ENCODE results near the gene AGL. TPM values are rescaled to one million over a fixed set of nuclear protein-coding genes. Genes with fewer than 3 reads are reported as not detected.

Gene AGL
- total and polyA plus RNA-seq, 2 of the 13 experiments (the other 11 are each of a cell fraction or from before 2014, with no cell fraction given) = 4.3 to 13.1 TPM

DNA sequence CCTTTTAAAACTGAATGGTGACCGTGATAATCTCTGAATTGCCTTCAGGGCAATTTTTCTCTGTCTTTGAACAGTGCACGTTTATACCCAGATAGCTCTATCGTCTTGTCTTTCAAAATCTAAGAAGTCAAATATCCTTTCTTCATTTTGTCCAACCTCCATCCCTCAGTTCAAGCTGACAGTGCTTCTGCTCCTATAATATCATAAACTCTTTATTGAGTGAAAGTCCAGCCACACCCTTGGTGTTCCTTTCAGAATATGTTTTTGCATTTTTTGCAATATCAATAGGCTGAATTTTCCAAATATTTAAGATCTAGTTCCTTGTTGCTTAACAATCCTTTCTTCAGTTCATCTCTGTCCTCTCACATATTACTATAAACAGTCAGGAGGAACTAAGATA lies 48.6 kb upstream of the AGL start:
- H4K20me1 ChIP-seq (ENCODE audit: insufficient read depth, low read length) = no peaks in the 10 kb centered on the region
- H3K9me3 ChIP-seq (ENCODE audit: low read length) = no peaks in the 10 kb centered on the region
- H3K4me3 ChIP-seq (replicated peaks in 1 of 3; ENCODE audit: insufficient read depth in 1 of 3, low read depth in 2 of 3, low read length in 3 of 3) = no peak overlapping the region
- ATAC-seq (no peak), FAIRE-seq (no peak), DNase-seq (ENCODE audit: low spot score) (no peak)
- no peaks in the 10 kb centered on the region for H3K27me3 ChIP-seq (ENCODE audit: control insufficient read depth in 1 of 2, insufficient read depth in 2 of 2, low read length in 2 of 2)
- no peak overlapping the region for H3K27ac ChIP-seq (ENCODE audit: extremely low read length, insufficient read depth, low read length)
- BruUV-seq (replicated peaks) = no TSS peak
- H3K4me2 ChIP-seq (ENCODE audit: low read depth, low read length) = no peak overlapping the region
- intact Hi-C loops (cut with micrococcal nuclease; ENCODE audit: unreplicated experiment) (no loop called here), in situ Hi-C loops (cut with HindIII; ENCODE audit: extremely low pct_ligation_motif_present, low pct_unique_long_range_greater_than_20kb) (loop anchor here (25.0 kb wide), 1 partner anchor 1061 kb away; no protein-coding TSS in a partner anchor)
- TF ChIP-seq GTF2F1 (IDR thresholded peaks at IDR 0.05; ENCODE audit: low read length) = no peak
- TF ChIP-seq POLR2G (IDR thresholded peaks at IDR 0.05; ENCODE audit: low read depth, low read length) = no peak
- TF ChIP-seq, protein P1, sequence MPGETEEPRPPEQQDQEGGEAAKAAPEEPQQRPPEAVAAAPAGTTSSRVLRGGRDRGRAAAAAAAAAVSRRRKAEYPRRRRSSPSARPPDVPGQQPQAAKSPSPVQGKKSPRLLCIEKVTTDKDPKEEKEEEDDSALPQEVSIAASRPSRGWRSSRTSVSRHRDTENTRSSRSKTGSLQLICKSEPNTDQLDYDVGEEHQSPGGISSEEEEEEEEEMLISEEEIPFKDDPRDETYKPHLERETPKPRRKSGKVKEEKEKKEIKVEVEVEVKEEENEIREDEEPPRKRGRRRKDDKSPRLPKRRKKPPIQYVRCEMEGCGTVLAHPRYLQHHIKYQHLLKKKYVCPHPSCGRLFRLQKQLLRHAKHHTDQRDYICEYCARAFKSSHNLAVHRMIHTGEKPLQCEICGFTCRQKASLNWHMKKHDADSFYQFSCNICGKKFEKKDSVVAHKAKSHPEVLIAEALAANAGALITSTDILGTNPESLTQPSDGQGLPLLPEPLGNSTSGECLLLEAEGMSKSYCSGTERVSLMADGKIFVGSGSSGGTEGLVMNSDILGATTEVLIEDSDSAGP (CRISPR knock-in tag; IDR thresholded peaks at IDR 0.05; ENCODE audit: borderline replicate concordance) = no peak
- no peak for TF ChIP-seq FOXP1 (IDR thresholded peaks at IDR 0.05)
- TF ChIP-seq FOXP1 (CRISPR knock-in tag; IDR thresholded peaks at IDR 0.05) = no peak
- TF ChIP-seq ZNF558 (CRISPR knock-in tag; IDR thresholded peaks at IDR 0.05; ENCODE audit: borderline replicate concordance) = no peak
- TF ChIP-seq ZC3H13 (CRISPR knock-in tag; IDR thresholded peaks at IDR 0.05) = no peak
- TF ChIP-seq IRX3 (CRISPR knock-in tag; IDR thresholded peaks at IDR 0.05; ENCODE audit: borderline replicate concordance, low read depth) = no peak
- TF ChIP-seq ZNF557 (CRISPR knock-in tag; IDR thresholded peaks at IDR 0.05) = no peak
- no peak for TF ChIP-seq SMARCE1 (IDR thresholded peaks at IDR 0.05; ENCODE audit: borderline replicate concordance)
- no peak for TF ChIP-seq NR2F2 (IDR thresholded peaks at IDR 0.05; ENCODE audit: borderline replicate concordance, low read depth)
- no peak for TF ChIP-seq EED (CRISPR knock-in tag; IDR thresholded peaks at IDR 0.05)
- TF ChIP-seq, protein P2, sequence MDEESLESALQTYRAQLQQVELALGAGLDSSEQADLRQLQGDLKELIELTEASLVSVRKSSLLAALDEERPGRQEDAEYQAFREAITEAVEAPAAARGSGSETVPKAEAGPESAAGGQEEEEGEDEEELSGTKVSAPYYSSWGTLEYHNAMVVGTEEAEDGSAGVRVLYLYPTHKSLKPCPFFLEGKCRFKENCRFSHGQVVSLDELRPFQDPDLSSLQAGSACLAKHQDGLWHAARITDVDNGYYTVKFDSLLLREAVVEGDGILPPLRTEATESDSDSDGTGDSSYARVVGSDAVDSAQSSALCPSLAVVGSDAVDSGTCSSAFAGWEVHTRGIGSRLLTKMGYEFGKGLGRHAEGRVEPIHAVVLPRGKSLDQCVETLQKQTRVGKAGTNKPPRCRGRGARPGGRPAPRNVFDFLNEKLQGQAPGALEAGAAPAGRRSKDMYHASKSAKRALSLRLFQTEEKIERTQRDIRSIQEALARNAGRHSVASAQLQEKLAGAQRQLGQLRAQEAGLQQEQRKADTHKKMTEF (CRISPR knock-in tag; IDR thresholded peaks at IDR 0.05) = no peak
- no peak for TF ChIP-seq HOXA7 (CRISPR knock-in tag; IDR thresholded peaks at IDR 0.05)
- no peak for TF ChIP-seq ETV5 (CRISPR knock-in tag; IDR thresholded peaks at IDR 0.05; ENCODE audit: borderline replicate concordance)
- no peak for TF ChIP-seq ZNF3 (CRISPR knock-in tag; IDR thresholded peaks at IDR 0.05)
- no peak for TF ChIP-seq SSRP1 (CRISPR knock-in tag; IDR thresholded peaks at IDR 0.05)
- TF ChIP-seq ZNF142 (CRISPR knock-in tag; IDR thresholded peaks at IDR 0.05) = no peak
- no peak for TF ChIP-seq ZBTB38 (CRISPR knock-in tag; IDR thresholded peaks at IDR 0.05)
- no peaks in the 10 kb centered on the region for H3K79me2 ChIP-seq (ENCODE audit: insufficient read depth, low read length)
- ChIA-PET CTCF (ENCODE audit: low intra/inter-chr PET ratio, low total read pairs) (no interaction called here), POLR2A (no interaction called here)
- no peak overlapping the region for H3K9ac ChIP-seq (ENCODE audit: insufficient read depth, low read depth, low read length)
- no peaks in the 10 kb centered on the region for H3K36me3 ChIP-seq (replicated peaks in 1 of 2; ENCODE audit: control insufficient read depth in 1 of 2, insufficient read depth in 2 of 2, low read length in 2 of 2)
- no peak overlapping the region for H2AFZ ChIP-seq (ENCODE audit: low read length)
- no peaks in the 10 kb centered on the region for H3K4me1 ChIP-seq (ENCODE audit: insufficient read depth, low read length)
- 10% methylated on average over 3 of the region's 3 CpGs for WGBS (ENCODE audit: low lambda C conversion rate)

Measured in HepG2 (cell line).